T-cell (primary cell): Measurements from ENCODE around the gene DDX28. TPM values are rescaled to one million over a fixed set of nuclear protein-coding genes. Genes with fewer than 3 reads are reported as not detected.

Source experiments
- ATAC-seq, 4 experiments: fragments of 200-7000 bp in 3 of 4; fragments of 150-1000 bp in 1 of 4; cut with Tn5 transposase; replicated peaks in 1 of 4; 1 replicate in 3 of 4; 2 replicates in 1 of 4; pipeline ENCODE4 v1.10.0; 2021; ENCODE audit warnings: moderate library complexity in 3 of 4, mild to moderate bottlenecking in 2 of 4, moderate number of reproducible peaks in 1 of 4
- CTCF ChIA-PET, 2 donors: fragments of 300-600 bp; sonication (Branson Sonifier 250); formaldehyde crosslinking; loops; one replicate each; lab custom pipeline; 2022; ENCODE audit warnings: antibody characterized with exemption in 2 of 2; lab: Charles Lee
- POLR2A ChIA-PET, 2 donors: fragments of 300-600 bp; sonication (Branson Sonifier 250); formaldehyde crosslinking; loops; one replicate each; lab custom pipeline; 2022; ENCODE audit warnings: antibody characterized with exemption in 2 of 2; lab: Charles Lee
- DNase-seq, 35 experiments: peaks; one replicate each; pipeline versions ENCODE4 v3.0.0 to v3.0.0-alpha.2; 2013 to 2023
- H3K27ac ChIP-seq: one replicate; pipeline ENCODE4 v1.5.1; 2013; ENCODE audit warnings: low read length
- H3K27me3 ChIP-seq, 2 experiments: replicated peaks in 1 of 2; 1 replicate in 1 of 2; 2 replicates in 1 of 2; pipeline versions ENCODE4 v1.6.1 to v1.7.0; 2013; ENCODE audit warnings: low read length in 1 of 2, mixed read lengths in 1 of 2; ENCODE audit not compliant: control insufficient read depth in 2 of 2, insufficient read depth in 2 of 2; ENCODE audit errors: extremely low read depth in 1 of 2
- H3K36me3 ChIP-seq, 2 donors: 1 replicate in 1 of 2; 2 replicates in 1 of 2; pipeline versions ENCODE4 v1.6.1 to v1.7.0; 2013; ENCODE audit warnings: low read length in 1 of 2; ENCODE audit not compliant: control insufficient read depth in 2 of 2, insufficient read depth in 1 of 2; ENCODE audit errors: extremely low read depth in 1 of 2
- H3K4me1 ChIP-seq, 2 experiments: 1 replicate in 1 of 2; 2 replicates in 1 of 2; pipeline versions ENCODE4 v1.6.1 to v1.7.0; 2013; ENCODE audit warnings: low read length in 2 of 2, mixed read lengths in 1 of 2; ENCODE audit not compliant: insufficient read depth in 2 of 2, control insufficient read depth in 1 of 2; ENCODE audit errors: extremely low read depth in 1 of 2
- H3K4me3 ChIP-seq, 2 donors: 1 replicate in 1 of 2; 2 replicates in 1 of 2; pipeline versions ENCODE4 v1.5.1 to v1.7.0; 2013; ENCODE audit warnings: mild to moderate bottlenecking in 2 of 2, low read length in 1 of 2, moderate library complexity in 1 of 2; ENCODE audit not compliant: control insufficient read depth in 1 of 2; ENCODE audit errors: extremely low read depth in 1 of 2
- H3K9me3 ChIP-seq: 2 replicates; pipeline ENCODE4 v1.7.0; 2013
- H3K27ac Mint-ChIP-seq, 2 donors: one replicate each; pipeline ENCODE4 v1.8.0; 2020 to 2021; ENCODE audit warnings: mild to moderate bottlenecking in 2 of 2, mixed read lengths in 2 of 2
- H3K27me3 Mint-ChIP-seq, 2 donors: one replicate each; pipeline ENCODE4 v1.8.0; 2021 to 2022; ENCODE audit warnings: mixed read lengths in 2 of 2
- H3K36me3 Mint-ChIP-seq: one replicate; pipeline ENCODE4 v1.8.0; 2021; ENCODE audit warnings: mixed read lengths
- H3K4me1 Mint-ChIP-seq, 3 donors: one replicate each; pipeline ENCODE4 v1.8.0; 2020 to 2022; ENCODE audit warnings: mixed read lengths in 3 of 3, mild to moderate bottlenecking in 1 of 3
- H3K4me3 Mint-ChIP-seq, 3 donors: one replicate each; pipeline ENCODE4 v1.8.0; 2020 to 2022; ENCODE audit warnings: mild to moderate bottlenecking in 3 of 3, mixed read lengths in 3 of 3, moderate library complexity in 3 of 3
- H3K9me3 Mint-ChIP-seq, 3 donors: one replicate each; pipeline ENCODE4 v1.8.0; 2020 to 2022; ENCODE audit warnings: mixed read lengths in 3 of 3
- WGBS: methylation state at CpG from one replicate; pipeline ENCODE4 v1.1.5; 2013; ENCODE audit warnings: missing lambda C conversion rate; ENCODE audit not compliant: insufficient coverage; 5-methylcytosine and 5-hydroxymethylcytosine counted together
- total RNA-seq, 35 experiments: library from RNA in 6 of 35; stranded (reverse) in 6 of 35; fragments of 120-200 nt in 1 of 35; gene quantifications; one replicate each; pipeline versions ENCODE4 v1.2.1 to v1.2.4 and lab custom pipeline; 2013 to 2026

Gene DDX28
- total RNA-seq, 5 donors from 2014 or later (not counting 1 experiment from before 2014, with no cell fraction given) = 15.5 to 21.0 (median 17.6) TPM

GRCh38 chr16:68062910-68063393 is 39.9 kb upstream of the DDX28 start:
- Histone ChIP-seq H3K4me3 (no peak overlapping the region), H3K27me3 (no peaks in the 10 kb centered on the region), H3K27ac (peak overlapping the region; percentile 49), H3K36me3 (peaks cover 0 to 4% of the 10 kb centered on the region in 2 donors), H3K9me3 (no peaks in the 10 kb centered on the region), H3K4me1 (peaks cover 30 to 80% of the 10 kb centered on the region in 2 experiments)
- DNase-seq (peak in 30 of 35 experiments; percentile 19 to 65 (median 44)), ATAC-seq (peak; percentile 73 to 84 (median 76))
- H3K27ac Mint-ChIP-seq = peak overlapping the region; percentile 89 to 90
- POLR2A ChIA-PET = interaction anchor here in 1 of 2 donors (0.6 kb wide), 2 partner anchors 57 to 149 kb away, joined by 3 to 8 read pairs; no protein-coding TSS in a partner anchor
- peak overlapping the region in 1 of 3 donors; percentile 66 for H3K4me3 Mint-ChIP-seq
- peaks cover 19% of the 10 kb centered on the region for H3K36me3 Mint-ChIP-seq
- H3K9me3 Mint-ChIP-seq = no peaks in the 10 kb centered on the region
- CTCF ChIA-PET = interaction anchor here (0.6 to 2.7 kb wide), 6 partner anchors 12 to 542 kb away, joined by 3 to 9 read pairs (median 3); partner anchors contain the start of gene NFATC3 (in 1 of the 2)
- peaks cover 68 to 79% (median 75%) of the 10 kb centered on the region in 3 donors for H3K4me1 Mint-ChIP-seq
- 40% methylated on average over 1 of the region's 4 CpGs for whole genome bisulfite sequencing
- no peaks in the 10 kb centered on the region for H3K27me3 Mint-ChIP-seq

- Histone ChIP-seq H3K4me1 (peaks cover 30 to 76% of the 10 kb centered on the region in 2 experiments), H3K9me3 (no peaks in the 10 kb centered on the region), H3K4me3 (no peak overlapping the region), H3K36me3 (peaks cover 0 to 5% of the 10 kb centered on the region in 2 donors), H3K27me3 (no peaks in the 10 kb centered on the region), H3K27ac (peak overlapping the region; percentile 39)
- WGBS = 100% methylated on average over 1 of the region's 3 CpGs
- Mint-ChIP-seq H3K36me3 (peaks cover 25% of the 10 kb centered on the region), H3K9me3 (no peaks in the 10 kb centered on the region), H3K27me3 (no peaks in the 10 kb centered on the region), H3K4me1 (peaks cover 60 to 70% (median 65%) of the 10 kb centered on the region in 3 donors), H3K4me3 (no peak overlapping the region), H3K27ac (peak overlapping the region; percentile 86 to 89)
- no peak for DNase-seq
- POLR2A ChIA-PET = interaction anchor here in 1 of 2 donors (0.5 kb wide), 1 partner anchor 578 kb away, joined by 3 read pairs; the partner anchor contains the start of gene AGRP
- CTCF ChIA-PET = interaction anchor here in 1 of 2 donors (0.6 kb wide), 2 partner anchors 10 to 21 kb away, joined by 3 to 5 read pairs; no protein-coding TSS in a partner anchor
- ATAC-seq = no peak
Measured at GRCh38 chr16:68061396-68061795, 38.4 kb upstream of the DDX28 start.

GRCh38 chr16:68059804-68060203 is 36.8 kb upstream of the DDX28 start:
- ChIA-PET CTCF (no interaction called here), POLR2A (no interaction called here)
- peaks cover 47 to 58% (median 49%) of the 10 kb centered on the region in 3 donors for H3K4me1 Mint-ChIP-seq
- Histone ChIP-seq H3K27me3 (no peaks in the 10 kb centered on the region), H3K4me3 (no peak overlapping the region), H3K9me3 (no peaks in the 10 kb centered on the region), H3K36me3 (peaks cover 7 to 13% of the 10 kb centered on the region in 2 donors), H3K27ac (peak overlapping the region; percentile 47), H3K4me1 (peaks cover 19 to 62% of the 10 kb centered on the region in 2 experiments)
- peaks cover 36% of the 10 kb centered on the region for H3K36me3 Mint-ChIP-seq
- H3K4me3 Mint-ChIP-seq = no peak overlapping the region
- H3K9me3 Mint-ChIP-seq = no peaks in the 10 kb centered on the region
- ATAC-seq (no peak), DNase-seq (no peak)
- H3K27me3 Mint-ChIP-seq = no peaks in the 10 kb centered on the region
- H3K27ac Mint-ChIP-seq = peak overlapping the region; percentile 71 to 75

- Histone ChIP-seq H3K36me3 (peaks cover 15 to 28% of the 10 kb centered on the region in 2 donors), H3K9me3 (no peaks in the 10 kb centered on the region), H3K27me3 (no peaks in the 10 kb centered on the region), H3K27ac (no peak overlapping the region), H3K4me1 (peaks cover 4 to 18% of the 10 kb centered on the region in 2 experiments), H3K4me3 (no peak overlapping the region)
- ChIA-PET POLR2A (no interaction called here), CTCF (no interaction called here)
- DNase-seq = no peak
- no peak for ATAC-seq
- H3K9me3 Mint-ChIP-seq = no peaks in the 10 kb centered on the region
- no peak overlapping the region for H3K27ac Mint-ChIP-seq
- H3K4me3 Mint-ChIP-seq = no peak overlapping the region
- WGBS = 100% methylated on average over 1 of the region's 3 CpGs
- H3K36me3 Mint-ChIP-seq = peaks cover 48% of the 10 kb centered on the region
- peaks cover 12 to 20% (median 15%) of the 10 kb centered on the region in 3 donors for H3K4me1 Mint-ChIP-seq
- H3K27me3 Mint-ChIP-seq = no peaks in the 10 kb centered on the region
Measured at GRCh38 chr16:68055395-68055794, 32.4 kb upstream of the DDX28 start.

GRCh38 chr16:68049449-68049848 is 26.4 kb upstream of the DDX28 start:
- H3K36me3 Mint-ChIP-seq = peaks cover 42% of the 10 kb centered on the region
- H3K36me3 ChIP-seq = peaks cover 11 to 32% of the 10 kb centered on the region in 2 donors
- CTCF ChIA-PET = no interaction called here

GRCh38 chr16:68047987-68048386 is 25.0 kb upstream of the DDX28 start:
- POLR2A ChIA-PET = interaction anchor here in 1 of 2 donors (0.6 kb wide), 1 partner anchor 403 kb away, joined by 13 read pairs; no protein-coding TSS in a partner anchor

More at GRCh38 chr16:68049449-68049848, 26.4 kb upstream of the DDX28 start:
- H3K27ac ChIP-seq = no peak overlapping the region
- Mint-ChIP-seq H3K9me3 (no peaks in the 10 kb centered on the region), H3K4me3 (no peak overlapping the region), H3K4me1 (peaks cover 4 to 9% (median 5%) of the 10 kb centered on the region in 3 donors), H3K27ac (no peak overlapping the region), H3K27me3 (no peaks in the 10 kb centered on the region)
- H3K9me3 ChIP-seq = no peaks in the 10 kb centered on the region
- ATAC-seq (no peak), DNase-seq (no peak)
- H3K27me3 ChIP-seq = no peaks in the 10 kb centered on the region
- H3K4me3 ChIP-seq = no peak overlapping the region
- no CpG with 5 or more reads among the region's 2 CpGs for WGBS
- no peaks in the 10 kb centered on the region for H3K4me1 ChIP-seq
- POLR2A ChIA-PET = no interaction called here

More at GRCh38 chr16:68047987-68048386, 25.0 kb upstream of the DDX28 start:
- no peaks in the 10 kb centered on the region for H3K27me3 Mint-ChIP-seq
- Histone ChIP-seq H3K4me1 (no peaks in the 10 kb centered on the region), H3K4me3 (no peak overlapping the region), H3K9me3 (no peaks in the 10 kb centered on the region), H3K27me3 (no peaks in the 10 kb centered on the region), H3K36me3 (peaks cover 11 to 25% of the 10 kb centered on the region in 2 donors), H3K27ac (no peak overlapping the region)
- no peak for ATAC-seq
- CTCF ChIA-PET = interaction anchor here in 1 of 2 donors (0.6 kb wide), 1 partner anchor 287 kb away, joined by 5 read pairs; no protein-coding TSS in a partner anchor
- no peak for DNase-seq
- peaks cover 30% of the 10 kb centered on the region for H3K36me3 Mint-ChIP-seq
- H3K4me3 Mint-ChIP-seq = no peak overlapping the region
- no peak overlapping the region for H3K27ac Mint-ChIP-seq
- peaks cover 4 to 9% (median 5%) of the 10 kb centered on the region in 3 donors for H3K4me1 Mint-ChIP-seq
- H3K9me3 Mint-ChIP-seq = no peaks in the 10 kb centered on the region
- WGBS = no CpG with 5 or more reads among the region's 2 CpGs
